GM18505 (cell line): ENCODE results near the gene RAB44.

ENCODE experiments used
- ATAC-seq: cut with Tn5 transposase; IDR thresholded peaks from one replicate; pipeline ENCODE4 v1.9.1; 2021; ENCODE audit not compliant: unreplicated experiment
- POLR2A ChIP-seq: IDR thresholded peaks from 4 replicates; pipeline ENCODE4 v1.6.1; 2011; ENCODE audit warnings: borderline replicate concordance; ENCODE audit not compliant: insufficient read depth, insufficient read length; ENCODE audit errors: extremely low read depth

The RAB44 gene

GRCh38 chr6:36771145-36771544, 73.5 kb downstream of the RAB44 start:
- no peak for ATAC-seq
- no peak for TF ChIP-seq POLR2A

- no peak for TF ChIP-seq POLR2A
- no peak for ATAC-seq
These were observed 74.8 kb downstream of the RAB44 start for GRCh38 chr6:36772397-36772796.

GRCh38 chr6:36774331-36774730, 76.7 kb downstream of the RAB44 start:
- no peak for ATAC-seq
- TF ChIP-seq POLR2A: no peak

- no peak for TF ChIP-seq POLR2A
- no peak for ATAC-seq
These were observed 78.5 kb downstream of the RAB44 start for GRCh38 chr6:36776167-36776566.

GRCh38 chr6:36777801-36778200, 80.2 kb downstream of the RAB44 start:
- no peak for TF ChIP-seq POLR2A
- no peak for ATAC-seq

GRCh38 chr6:36779227-36779626, 81.6 kb downstream of the RAB44 start:
- no peak for ATAC-seq
- no peak for TF ChIP-seq POLR2A

- no peak for ATAC-seq
- no peak for TF ChIP-seq POLR2A
These were observed 83.0 kb downstream of the RAB44 start for GRCh38 chr6:36780442-36781177.

GRCh38 chr6:36781669-36782068, 84.0 kb downstream of the RAB44 start:
- no peak for ATAC-seq
- no peak for TF ChIP-seq POLR2A
